DOHH2 (cell line): ENCODE measurements around the gene ANGPTL1.

Source experiments
- H3F3A ChIP-seq: fragments of 200-600 bp; sonication (generic), shearing (Covaris generic); 2 replicates; pipeline ENCODE4 v1.6.0; 2016; ENCODE audit warnings: antibody characterized with exemption, mild to moderate bottlenecking; ENCODE audit not compliant: control insufficient read depth, insufficient read depth
- H3K27ac ChIP-seq: fragments of 200-600 bp; sonication (generic); 2 replicates; pipeline ENCODE4 v1.5.1; 2014; ENCODE audit warnings: low read depth, mild to moderate bottlenecking, low read length, moderate library complexity
- H3K27me3 ChIP-seq: fragments of 200-600 bp; sonication (generic); 2 replicates; pipeline ENCODE4 v1.6.1; 2014; ENCODE audit warnings: mild to moderate bottlenecking, low read length, mixed read lengths; ENCODE audit not compliant: control insufficient read depth
- H3K36me3 ChIP-seq: fragments of 200-600 bp; sonication (generic); 2 replicates; pipeline ENCODE4 v1.6.1; 2014; ENCODE audit warnings: mild to moderate bottlenecking, low read length, moderate library complexity, mixed read lengths; ENCODE audit not compliant: control insufficient read depth
- H3K4me1 ChIP-seq: fragments of 200-600 bp; sonication (generic); 2 replicates; pipeline ENCODE4 v1.6.1; 2014; ENCODE audit warnings: mild to moderate bottlenecking, low read length, mixed read lengths; ENCODE audit not compliant: control insufficient read depth
- H3K4me2 ChIP-seq: fragments of 200-600 bp; sonication (generic); 2 replicates; pipeline ENCODE4 v1.6.0; 2014; ENCODE audit warnings: mild to moderate bottlenecking, low read length, moderate library complexity
- H3K4me3 ChIP-seq: fragments of 200-600 bp; sonication (generic); 2 replicates; pipeline ENCODE4 v1.5.1; 2014; ENCODE audit warnings: mild to moderate bottlenecking, low read length, mixed read lengths
- H3K79me2 ChIP-seq: fragments of 200-600 bp; sonication (generic); 2 replicates; pipeline ENCODE4 v1.6.1; 2014; ENCODE audit warnings: mild to moderate bottlenecking, low read length, mixed read lengths; ENCODE audit not compliant: control insufficient read depth
- H3K9me2 ChIP-seq: fragments of 200-600 bp; sonication (generic); replicated peaks from 2 replicates; pipeline ENCODE4 v1.6.1; 2014; ENCODE audit warnings: mild to moderate bottlenecking, low read length, mixed read lengths; ENCODE audit not compliant: control insufficient read depth
- H3K9me3 ChIP-seq: fragments of 200-600 bp; sonication (generic); 2 replicates; pipeline ENCODE4 v1.6.1; 2014; ENCODE audit warnings: antibody characterized with exemption, low read length, mixed read lengths; ENCODE audit not compliant: control insufficient read depth, insufficient read depth
- H4K20me1 ChIP-seq: fragments of 200-600 bp; sonication (generic); 2 replicates; pipeline ENCODE4 v1.6.0; 2014; ENCODE audit warnings: low read depth, mild to moderate bottlenecking, antibody characterized with exemption, low read length, moderate library complexity; ENCODE audit not compliant: control insufficient read depth, insufficient read depth
- CTCF ChIP-seq: fragments of 200-600 bp; sonication (generic); IDR thresholded peaks from one replicate; pipeline ENCODE4 v1.5.1; 2014; ENCODE audit warnings: antibody characterized with exemption, mild to moderate bottlenecking, low read depth, low read length; ENCODE audit not compliant: poor library complexity, severe bottlenecking
- EZH2phosphoT487 ChIP-seq: fragments of 200-600 bp; sonication (generic); IDR thresholded peaks from 2 replicates; pipeline ENCODE4 v1.6.1; 2017; ENCODE audit warnings: borderline replicate concordance, mild to moderate bottlenecking, antibody characterized with exemption, low read length, moderate library complexity, mixed read lengths

Gene ANGPTL1

DNA sequence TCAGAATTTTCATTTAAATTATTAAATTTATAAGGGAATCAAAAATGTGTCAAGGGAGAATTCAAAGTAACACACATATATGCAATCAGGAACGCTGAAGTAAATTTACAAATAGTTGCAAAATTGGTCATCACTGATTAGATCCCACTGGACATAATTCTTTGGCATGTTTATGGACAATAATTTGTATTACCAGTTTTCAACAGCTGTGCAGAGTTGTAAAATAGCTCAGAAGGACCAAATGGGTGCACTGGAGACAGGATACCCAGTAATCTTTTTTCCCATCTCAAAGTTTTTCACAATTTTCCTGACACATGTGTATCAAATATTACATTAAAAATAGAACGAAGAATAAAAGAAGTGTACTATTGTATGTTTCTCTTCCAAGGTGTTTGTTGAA lies 4.1 kb upstream of the ANGPTL1 start:
- Histone ChIP-seq H3K79me2 (no peaks in the 10 kb centered on the region), H3K9me3 (no peaks in the 10 kb centered on the region), H3K27me3 (no peaks in the 10 kb centered on the region)

GRCh38 chr1:178871551-178872320 lies 859 bp upstream of the ANGPTL1 start:
- no peak overlapping the region for H3K4me3 ChIP-seq
- H3K36me3 ChIP-seq: peaks cover 21% of the 10 kb centered on the region
- no peaks in the 10 kb centered on the region for H3K79me2 ChIP-seq
- no peaks in the 10 kb centered on the region for H3K4me1 ChIP-seq
- no peaks in the 10 kb centered on the region for H4K20me1 ChIP-seq
- H3K9me2 ChIP-seq: no peaks in the 10 kb centered on the region
- H3K27ac ChIP-seq: no peak overlapping the region
- no peak for TF ChIP-seq EZH2phosphoT487
- no peak overlapping the region for H3K4me2 ChIP-seq
- H3K27me3 ChIP-seq: no peaks in the 10 kb centered on the region
- H3F3A ChIP-seq: no peaks in the 10 kb centered on the region; the same call in 1 of the 2 replicates
- H3K9me3 ChIP-seq: no peaks in the 10 kb centered on the region

More for the DNA sequence above, 4.1 kb upstream of the ANGPTL1 start:
- Histone ChIP-seq H3K4me3 (no peak overlapping the region), H3K4me2 (no peak overlapping the region), H3K36me3 (peaks cover 37% of the 10 kb centered on the region), H3K4me1 (no peaks in the 10 kb centered on the region), H3K9me2 (no peaks in the 10 kb centered on the region), H4K20me1 (no peaks in the 10 kb centered on the region), H3F3A (peaks cover 3% of the 10 kb centered on the region), H3K27ac (no peak overlapping the region)
- TF ChIP-seq EZH2phosphoT487: no peak
- no peak for TF ChIP-seq CTCF

DNA sequence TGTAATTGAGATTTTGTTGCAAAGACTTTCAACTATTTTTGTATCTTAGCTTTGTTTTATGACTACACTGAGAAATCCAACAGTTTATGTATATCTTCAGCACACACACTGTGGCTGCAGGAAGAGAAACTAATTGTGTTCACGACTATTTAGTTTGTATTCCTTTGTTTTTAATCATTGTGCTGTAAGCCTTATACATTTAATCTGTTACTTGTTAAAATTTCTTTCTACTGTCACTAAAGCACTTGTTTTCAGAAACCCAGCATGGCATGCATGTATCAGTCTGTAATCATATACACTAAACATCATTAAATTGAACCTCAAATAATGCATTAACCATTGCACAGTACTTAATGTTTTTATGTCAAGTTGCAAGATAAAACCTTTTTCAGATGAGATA lies 656 bp downstream of the ANGPTL1 start:
- no peak overlapping the region for H3K4me3 ChIP-seq
- H3K27me3 ChIP-seq: no peaks in the 10 kb centered on the region
- no peaks in the 10 kb centered on the region for H3K79me2 ChIP-seq
- no peaks in the 10 kb centered on the region for H3K9me3 ChIP-seq
- H3K4me2 ChIP-seq: no peak overlapping the region
- no peaks in the 10 kb centered on the region for H3K4me1 ChIP-seq
- peaks cover 33% of the 10 kb centered on the region for H3K36me3 ChIP-seq
- no peaks in the 10 kb centered on the region for H4K20me1 ChIP-seq
- TF ChIP-seq CTCF (no peak), EZH2phosphoT487 (no peak)
- no peak overlapping the region for H3K27ac ChIP-seq
- H3F3A ChIP-seq: no peaks in the 10 kb centered on the region
- H3K9me2 ChIP-seq: no peaks in the 10 kb centered on the region

GRCh38 chr1:178869119-178869697 lies 1.7 kb downstream of the ANGPTL1 start:
- H3K9me2 ChIP-seq: no peaks in the 10 kb centered on the region
- no peak overlapping the region for H3K4me2 ChIP-seq
- H3K36me3 ChIP-seq: peaks cover 37% of the 10 kb centered on the region
- H3K4me3 ChIP-seq: no peak overlapping the region
- H3K9me3 ChIP-seq: no peaks in the 10 kb centered on the region
- no peaks in the 10 kb centered on the region for H3F3A ChIP-seq
- no peaks in the 10 kb centered on the region for H3K27me3 ChIP-seq
- no peaks in the 10 kb centered on the region for H3K4me1 ChIP-seq
- no peaks in the 10 kb centered on the region for H4K20me1 ChIP-seq
- TF ChIP-seq CTCF: no peak
- H3K79me2 ChIP-seq: no peaks in the 10 kb centered on the region
- H3K27ac ChIP-seq: no peak overlapping the region
